Measurements from ENCODE around the gene MAP3K15.

GRCh38 chrX:19535476-19535875, 20.2 kb upstream of the MAP3K15 start:
- TF ChIP-seq CTCF (IDR thresholded peaks at IDR 0.05) (no peak), POLR2A (IDR thresholded peaks at IDR 0.05) (no peak)
